ENCODE data around the gene MRPS30.
"Not testable (repeated sequence)": the region's sequence is repeated elsewhere in the genome, so short reads cannot be mapped to it uniquely, and the experiment has no call there.

The MRPS30 gene

GRCh38 chr5:44808435-44809214 lies at the start of gene MRPS30:
MRPS30 (plus strand) TSS chr5:44808947; CDS start chr5:44808963, 16 bp downstream.
- DNase-seq (ENCODE audit: low read depth in 2 of 3, low spot score in 2 of 3) = peak; percentile 52 to 69 (median 68)

- DNase-seq (ENCODE audit: low read depth in 2 of 3, low spot score in 2 of 3) = no peak
These were observed 39.4 kb upstream of the MRPS30 start for GRCh38 chr5:44769200-44769876.

- DNase-seq (ENCODE audit: low read depth in 2 of 3, low spot score in 2 of 3) = no peak
These were observed 38.9 kb upstream of the MRPS30 start for GRCh38 chr5:44769877-44770209.

DNA sequence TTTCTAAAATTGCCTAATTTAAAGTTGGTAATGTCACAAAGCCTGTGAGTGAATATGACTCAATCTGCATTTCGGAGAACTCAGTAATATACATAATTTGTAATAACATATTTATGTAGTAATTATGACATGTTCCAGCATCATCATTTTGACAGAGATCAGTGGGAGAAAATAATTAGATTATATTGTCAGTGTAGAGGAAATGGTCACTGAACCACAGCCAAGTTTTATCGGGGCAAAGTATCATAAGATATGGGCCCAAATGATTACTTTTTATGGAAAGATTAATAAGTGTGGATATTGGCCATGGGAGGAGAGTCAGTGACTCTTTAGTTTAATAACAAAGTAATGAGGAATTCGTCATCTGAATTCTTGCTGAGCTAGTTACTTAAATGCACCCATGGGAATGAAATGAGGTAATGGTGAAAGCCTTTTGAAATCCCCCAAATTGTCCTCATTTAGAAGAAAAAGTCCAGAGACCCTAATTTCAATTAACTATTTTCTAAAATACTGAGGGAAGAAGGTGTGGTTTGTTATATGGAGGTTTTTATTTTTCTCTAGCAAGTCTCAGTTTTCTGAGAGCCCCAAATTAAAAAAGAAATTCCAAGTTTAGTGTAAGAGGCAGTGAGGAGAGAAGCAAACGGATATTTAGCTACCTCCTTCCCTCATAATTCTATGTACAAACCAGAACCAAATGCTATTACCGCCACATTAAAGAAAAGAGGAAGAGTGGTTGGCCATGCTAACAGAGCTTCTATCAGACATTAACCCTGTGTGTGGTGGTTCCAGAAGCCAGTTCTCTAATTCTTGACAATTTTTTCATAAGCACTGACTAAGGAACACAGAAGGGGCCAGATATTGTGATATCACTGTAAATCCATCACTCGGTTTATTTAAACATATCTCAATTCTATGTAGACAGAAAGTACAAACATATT lies 37.7 kb upstream of the MRPS30 start:
- DNase-seq (ENCODE audit: low read depth in 2 of 3, low spot score in 2 of 3) = no peak

- DNase-seq (ENCODE audit: low read depth in 2 of 3, low spot score in 2 of 3) = not testable (repeated sequence)
These were observed 36.4 kb upstream of the MRPS30 start for GRCh38 chr5:44772397-44772796.

- DNase-seq (ENCODE audit: low read depth in 2 of 3, low spot score in 2 of 3) = no peak
These were observed 34.4 kb upstream of the MRPS30 start for GRCh38 chr5:44774279-44774880.

DNA sequence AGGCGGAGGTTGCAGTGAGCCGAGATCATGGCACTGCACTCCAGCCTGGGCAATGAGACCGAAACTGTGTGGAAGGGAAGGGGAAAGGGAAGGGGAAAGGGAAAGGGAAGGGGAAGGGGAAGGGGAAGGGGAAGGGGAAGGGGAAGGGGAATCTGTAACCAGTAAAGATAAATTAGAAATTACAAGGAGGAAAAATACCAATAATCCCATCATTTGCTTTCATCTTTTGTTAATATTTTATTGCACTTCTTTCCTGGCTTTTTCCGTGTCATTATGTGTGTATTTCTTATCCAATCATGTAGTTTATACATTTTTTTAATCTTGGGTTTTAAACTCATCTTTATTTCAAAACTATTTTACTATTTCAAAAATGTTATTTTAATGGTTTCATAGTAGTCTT lies 29.6 kb upstream of the MRPS30 start:
- no peak for DNase-seq (ENCODE audit: low read depth in 2 of 3, low spot score in 2 of 3)

DNA sequence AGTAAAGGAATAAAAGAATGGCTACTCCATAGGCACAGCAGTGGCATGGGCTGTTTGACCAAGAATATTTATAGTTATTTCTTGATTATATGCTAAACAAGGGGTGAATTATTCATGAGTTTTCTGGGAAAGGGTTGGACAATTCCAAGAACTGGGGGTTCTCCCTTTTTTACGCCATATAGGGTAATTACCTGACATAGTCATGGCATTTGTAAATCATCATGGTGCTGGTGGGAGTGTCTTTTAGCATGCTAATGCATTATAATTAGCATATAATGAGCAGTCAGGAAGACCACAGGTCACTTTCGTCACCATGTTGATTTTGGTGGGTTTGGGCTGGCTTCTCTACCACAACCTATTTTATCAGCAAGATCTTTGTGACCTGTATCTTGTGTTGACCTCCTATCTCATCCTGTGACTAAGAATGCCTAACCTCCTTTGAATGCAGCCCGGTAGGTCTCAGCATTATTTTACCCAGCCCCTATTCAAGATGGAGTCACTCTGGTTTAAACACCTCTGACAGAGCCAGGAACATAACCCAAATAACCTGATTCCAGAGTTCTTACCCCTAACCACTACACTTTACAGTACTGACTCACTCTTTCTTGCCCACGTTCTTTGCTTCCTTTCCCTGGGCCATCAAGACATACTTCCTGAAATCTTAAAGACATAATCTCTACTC lies 25.0 kb upstream of the MRPS30 start:
- no peak for DNase-seq (ENCODE audit: low read depth in 2 of 3, low spot score in 2 of 3)

- no peak for DNase-seq (ENCODE audit: low read depth in 2 of 3, low spot score in 2 of 3)
These were observed 21.0 kb upstream of the MRPS30 start for GRCh38 chr5:44787731-44788130.

DNA sequence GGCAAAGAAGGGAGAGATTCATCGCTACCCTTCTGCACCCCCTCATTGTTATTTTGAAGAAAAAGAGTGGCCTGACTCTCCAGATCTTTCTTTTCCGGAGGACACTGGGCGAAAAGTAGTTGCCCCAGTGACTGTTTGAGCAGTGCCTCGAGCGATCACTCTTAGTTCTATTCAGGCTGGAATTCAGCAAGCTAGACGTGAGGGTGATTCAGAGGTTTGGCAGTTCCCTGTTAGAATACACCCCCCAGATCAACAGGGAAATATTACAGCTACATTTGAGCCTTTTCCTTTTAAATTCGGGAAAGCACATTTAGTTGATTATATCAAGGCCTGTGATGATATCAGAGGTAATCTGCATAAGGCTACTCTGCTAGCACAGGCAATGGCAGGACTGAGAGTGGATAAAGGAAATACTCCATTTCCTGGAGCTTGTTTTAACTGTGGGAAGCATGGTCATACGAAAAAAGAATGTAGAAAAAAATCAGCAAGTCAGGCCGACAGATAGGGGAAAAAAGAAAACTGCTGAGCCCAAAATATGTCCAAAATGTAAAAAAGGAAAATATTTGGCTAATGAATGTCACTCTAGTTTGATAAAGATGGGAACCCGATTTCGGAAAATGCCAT lies 19.3 kb upstream of the MRPS30 start:
- DNase-seq (ENCODE audit: low read depth in 2 of 3, low spot score in 2 of 3) = not testable (repeated sequence)

- not testable (repeated sequence) for DNase-seq (ENCODE audit: low read depth in 2 of 3, low spot score in 2 of 3)
These were observed 16.6 kb upstream of the MRPS30 start for GRCh38 chr5:44792031-44792673.

- no peak for DNase-seq (ENCODE audit: low read depth in 2 of 3, low spot score in 2 of 3)
These were observed 14.4 kb upstream of the MRPS30 start for GRCh38 chr5:44794371-44794770.

GRCh38 chr5:44795496-44795895 lies 13.3 kb upstream of the MRPS30 start:
- DNase-seq (ENCODE audit: low read depth in 2 of 3, low spot score in 2 of 3) = no peak

DNA sequence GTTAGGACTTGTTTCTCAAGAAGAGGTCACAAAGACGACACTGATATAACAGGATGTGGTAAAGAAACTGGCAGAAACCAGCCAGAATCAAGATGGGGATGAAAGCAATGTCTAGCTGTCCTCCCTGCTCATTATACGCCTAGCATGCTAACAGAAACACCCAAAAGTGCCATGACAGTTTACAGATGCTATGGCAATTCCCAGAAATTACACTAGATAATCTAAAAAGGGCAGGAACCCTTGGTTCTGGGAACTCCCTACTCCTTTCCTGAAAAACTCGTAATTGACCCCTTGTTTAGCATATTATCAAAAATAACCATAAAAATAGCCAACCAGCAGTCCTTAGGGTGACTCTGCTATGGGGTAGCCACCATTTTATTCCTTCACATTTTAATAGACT lies 10.9 kb upstream of the MRPS30 start:
- DNase-seq (ENCODE audit: low read depth in 2 of 3, low spot score in 2 of 3) = no peak

DNA sequence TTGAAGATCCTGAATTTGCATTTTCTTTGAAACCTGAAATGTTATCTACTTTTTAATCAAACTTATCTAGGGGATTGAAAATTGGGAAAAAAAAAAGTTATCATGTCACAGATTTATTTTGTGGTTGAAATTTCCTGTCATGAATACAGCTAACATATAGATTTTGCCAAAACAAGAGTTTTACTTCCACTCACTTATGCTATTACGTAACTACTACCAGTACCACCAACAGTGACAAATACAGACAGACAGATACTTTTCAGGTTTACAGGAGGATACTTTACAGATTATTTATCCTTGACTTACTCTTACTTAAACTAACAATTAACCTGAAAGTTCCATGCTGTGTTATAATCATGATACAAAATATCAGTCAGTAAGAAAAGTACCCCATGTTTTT lies 6.8 kb upstream of the MRPS30 start:
- no peak for DNase-seq (ENCODE audit: low read depth in 2 of 3, low spot score in 2 of 3)

DNA sequence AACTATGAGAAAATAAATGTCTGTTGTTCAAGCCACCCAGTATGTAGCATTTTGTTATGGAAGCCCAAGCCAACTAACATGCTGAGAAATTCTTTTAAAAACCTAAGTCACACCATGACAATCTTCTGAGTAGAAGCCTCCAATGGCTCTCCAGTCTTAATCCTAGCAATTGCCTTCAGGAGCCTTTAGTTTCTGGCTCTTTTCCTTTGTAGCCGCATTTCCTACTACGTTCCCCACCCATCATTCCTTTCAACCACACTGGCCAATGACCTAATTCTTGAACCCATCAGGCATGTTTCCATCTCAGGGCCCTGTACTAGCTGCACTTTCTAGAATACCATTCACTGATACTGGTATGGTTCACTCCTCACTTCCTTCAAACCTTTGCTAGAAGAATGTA lies 2.1 kb upstream of the MRPS30 start:
- no peak for DNase-seq (ENCODE audit: low read depth in 2 of 3, low spot score in 2 of 3)

GRCh38 chr5:44807269-44807668 lies 1.5 kb upstream of the MRPS30 start:
- no peak for DNase-seq (ENCODE audit: low read depth in 2 of 3, low spot score in 2 of 3)

DNA sequence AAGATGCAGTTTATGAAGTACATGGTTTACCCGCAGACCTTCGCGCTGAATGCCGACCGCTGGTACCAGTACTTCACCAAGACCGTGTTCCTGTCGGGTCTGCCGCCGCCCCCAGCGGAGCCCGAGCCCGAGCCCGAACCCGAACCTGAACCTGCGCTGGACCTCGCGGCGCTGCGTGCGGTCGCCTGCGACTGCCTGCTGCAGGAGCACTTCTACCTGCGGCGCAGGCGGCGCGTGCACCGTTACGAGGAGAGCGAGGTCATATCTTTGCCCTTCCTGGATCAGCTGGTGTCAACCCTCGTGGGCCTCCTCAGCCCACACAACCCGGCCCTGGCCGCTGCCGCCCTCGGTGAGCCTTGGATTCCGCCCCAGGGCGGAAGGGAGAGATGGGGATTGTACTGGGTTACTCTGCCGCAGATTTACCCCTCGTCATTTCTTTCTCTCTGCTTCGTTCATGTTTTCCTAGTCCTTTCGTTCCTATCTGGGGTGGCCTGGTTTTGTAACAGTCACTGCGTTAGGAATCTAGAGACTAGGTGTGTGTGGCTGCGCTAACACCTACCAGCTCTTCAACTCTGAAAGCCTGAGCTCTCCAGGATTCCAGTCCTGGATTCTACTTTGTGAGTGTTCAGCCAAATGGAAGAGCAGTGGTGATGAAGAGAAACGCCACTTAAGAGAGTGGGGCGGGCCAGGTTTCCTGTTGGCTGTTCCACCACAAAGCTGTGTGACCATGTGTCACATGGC lies 638 bp downstream of the MRPS30 start:
- DNase-seq (ENCODE audit: low read depth in 2 of 3, low spot score in 2 of 3) = peak; percentile 12 to 20 (median 17)

- no peak for DNase-seq (ENCODE audit: low read depth in 2 of 3, low spot score in 2 of 3)
These were observed 1.2 kb downstream of the MRPS30 start for GRCh38 chr5:44809956-44810420.

Measured in activated CD8-positive, alpha-beta memory T cell treated with anti-CD3 and anti-CD28 coated beads for 48 hours (primary cell).